HUDEP-2 (cell line): ENCODE results near the gene SLC1A6.
A peak's percentile ranks its signal among the peaks of the same experiment; 100 is the strongest.
"Not testable (repeated sequence)": the region's sequence is repeated elsewhere in the genome, so short reads cannot be mapped to it uniquely, and the experiment has no call there.

ENCODE experiments used
- DNase-seq, 76 experiments: peaks; one replicate each; lab custom pipeline; 2025; ENCODE audit not compliant: unreplicated experiment in 76 of 76; lab: John Stamatoyannopoulos, UW

The SLC1A6 gene

GRCh38 chr19:14959263-14959662, 20.4 kb downstream of the SLC1A6 start:
- no peak for DNase-seq

DNA sequence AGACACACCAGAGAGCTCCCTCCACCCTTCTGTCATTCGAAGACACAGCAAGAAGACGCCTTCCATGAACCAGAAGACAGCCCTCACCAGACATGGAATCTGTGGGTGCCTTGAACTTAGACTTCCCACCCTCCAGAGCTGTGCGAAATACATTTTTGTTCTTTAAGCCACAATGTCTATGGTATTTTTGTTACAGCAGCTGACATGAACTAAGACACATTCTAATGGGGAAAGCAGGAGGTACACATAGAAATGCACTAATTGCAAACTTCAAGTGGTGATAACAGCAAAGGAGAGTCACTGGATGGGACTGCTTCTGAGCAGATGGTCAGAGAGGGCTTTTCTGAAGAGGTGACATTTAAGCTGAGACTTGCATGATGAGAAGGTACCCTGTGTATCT, 22.2 kb downstream of the SLC1A6 start:
- DNase-seq, result no peak

GRCh38 chr19:14954071-14954655, 25.5 kb downstream of the SLC1A6 start:
- peak in 8 of 76 experiments; percentile 6 to 25 (median 10) for DNase-seq

GRCh38 chr19:14952767-14953166, 26.9 kb downstream of the SLC1A6 start:
- no peak for DNase-seq

DNA sequence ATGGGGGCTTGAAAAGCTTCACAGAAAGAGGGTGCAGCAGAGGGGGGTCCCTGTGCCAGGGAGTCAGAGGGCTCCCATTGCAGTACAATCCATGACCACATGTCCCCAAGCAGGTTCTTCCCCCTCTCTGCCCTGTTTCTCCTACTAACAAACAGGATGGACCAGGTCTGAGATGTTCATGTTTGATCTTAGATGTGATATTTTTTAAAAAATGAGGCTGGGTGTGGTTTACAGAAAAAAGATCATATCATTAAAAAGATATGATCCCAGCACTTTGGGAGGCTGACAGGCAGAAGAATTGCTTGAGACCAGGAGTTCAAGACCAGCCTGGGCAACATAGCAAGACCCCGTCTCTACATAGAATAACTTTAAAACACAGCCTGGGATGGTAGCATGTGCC, 29.2 kb downstream of the SLC1A6 start:
- DNase-seq, result no peak

DNA sequence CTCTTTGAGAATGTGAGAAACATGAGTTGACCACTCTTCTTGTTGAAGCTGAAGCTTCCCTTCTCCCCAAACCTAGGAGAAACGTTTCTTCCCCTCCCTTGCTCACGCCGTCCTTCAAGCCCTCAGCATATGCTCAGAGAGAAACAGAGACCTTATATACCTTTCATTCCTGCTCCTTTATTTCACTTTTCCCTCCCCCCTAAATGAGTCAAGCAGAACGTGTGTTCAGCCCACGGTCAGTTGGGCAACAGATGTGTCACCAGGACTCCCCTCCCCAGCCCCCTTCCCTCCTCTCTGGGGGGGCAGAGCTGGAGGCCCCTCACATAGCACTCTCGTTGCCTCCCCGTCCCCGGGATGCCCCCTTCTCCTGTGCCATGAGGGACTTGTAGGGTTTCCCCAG, 29.8 kb downstream of the SLC1A6 start:
- no peak for DNase-seq

- not testable (repeated sequence) for DNase-seq
Observed at GRCh38 chr19:14949413-14949812, 30.3 kb downstream of the SLC1A6 start.

GRCh38 chr19:14944456-14944855, 35.2 kb downstream of the SLC1A6 start:
- DNase-seq, result no peak

- DNase-seq, result no peak
Observed at GRCh38 chr19:14943601-14944000, 36.1 kb downstream of the SLC1A6 start.

DNA sequence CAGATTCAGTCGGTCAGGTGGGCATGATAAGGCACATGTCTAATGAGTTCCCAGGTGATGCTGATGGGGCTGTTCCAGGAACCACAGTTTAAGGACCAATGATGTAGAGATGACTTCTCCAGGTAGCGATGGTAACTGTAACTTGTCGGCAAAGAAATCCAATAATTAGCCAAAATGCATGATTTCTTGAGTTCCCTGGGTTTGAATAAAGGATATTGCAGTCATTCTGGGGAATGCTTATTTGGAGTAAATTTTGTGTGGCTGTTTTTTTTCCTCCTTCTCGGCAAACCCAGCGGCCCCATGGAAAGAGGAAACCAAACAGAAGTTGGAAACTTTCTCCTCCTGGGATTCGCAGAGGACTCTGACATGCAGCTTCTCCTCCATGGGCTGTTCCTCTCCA, 38.5 kb downstream of the SLC1A6 start, which contains the start of gene OR7C2:
Gene OR7C2, plus strand, starts transcription at position 301 of the 400 bp plus-strand sequence. Its CDS starts 0 bp downstream, at position 301.
- no peak for DNase-seq

GRCh38 chr19:14940266-14940665, 39.4 kb downstream of the SLC1A6 start:
- DNase-seq, result no peak

GRCh38 chr19:14933506-14933905, 46.2 kb downstream of the SLC1A6 start:
- no peak for DNase-seq

GRCh38 chr19:14916848-14917247, 62.8 kb downstream of the SLC1A6 start:
- DNase-seq, result no peak

GRCh38 chr19:14915116-14915515, 64.5 kb downstream of the SLC1A6 start:
- DNase-seq, result no peak

DNA sequence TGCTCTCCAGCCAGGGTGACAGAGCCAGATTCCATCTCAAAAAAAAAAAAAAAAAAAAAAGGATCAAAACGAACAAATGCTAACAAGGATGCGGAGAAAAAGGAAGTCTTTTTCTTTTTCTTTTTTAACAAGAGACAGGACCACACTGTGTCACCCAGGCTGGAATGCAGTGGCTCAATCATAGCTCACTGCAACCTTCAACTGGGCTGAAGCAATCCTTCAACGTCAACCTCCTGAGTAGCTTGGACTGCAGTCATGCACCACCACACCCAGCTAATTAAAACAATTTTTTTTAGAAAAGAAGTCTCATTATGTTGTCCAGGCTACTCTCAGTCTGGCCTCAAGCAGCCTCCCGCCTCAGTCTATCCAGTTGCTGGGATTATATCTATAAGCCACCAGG, 73.0 kb downstream of the SLC1A6 start:
- DNase-seq, result no peak

DNA sequence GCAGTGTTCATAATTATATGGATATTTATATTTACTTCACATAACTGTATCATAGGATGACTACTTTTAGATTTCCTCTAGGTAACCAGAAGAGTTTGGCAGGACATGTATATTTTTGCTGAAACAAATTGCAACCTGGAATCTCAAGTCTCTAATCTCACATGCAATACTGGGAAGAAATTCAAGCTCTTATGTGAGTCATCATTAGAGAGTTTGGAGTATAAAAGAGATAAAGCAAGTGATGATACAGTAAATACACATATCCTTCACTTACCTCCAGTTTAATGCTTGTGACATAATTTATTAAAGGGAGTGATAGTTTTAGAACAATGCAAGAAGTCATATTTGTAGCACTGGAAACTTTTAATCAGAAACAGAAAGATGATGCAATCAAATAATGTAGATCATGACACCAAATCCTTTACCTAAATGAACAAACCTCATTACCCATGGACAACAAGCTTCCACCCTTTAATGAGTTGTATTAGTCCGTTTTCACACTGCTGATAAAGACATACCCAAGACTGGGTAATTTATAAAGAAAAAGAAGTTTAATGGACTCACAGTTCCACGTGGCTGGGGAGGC, 77.9 kb downstream of the SLC1A6 start:
- no peak for DNase-seq
